ENCODE data around the gene CMTR1.

DNA sequence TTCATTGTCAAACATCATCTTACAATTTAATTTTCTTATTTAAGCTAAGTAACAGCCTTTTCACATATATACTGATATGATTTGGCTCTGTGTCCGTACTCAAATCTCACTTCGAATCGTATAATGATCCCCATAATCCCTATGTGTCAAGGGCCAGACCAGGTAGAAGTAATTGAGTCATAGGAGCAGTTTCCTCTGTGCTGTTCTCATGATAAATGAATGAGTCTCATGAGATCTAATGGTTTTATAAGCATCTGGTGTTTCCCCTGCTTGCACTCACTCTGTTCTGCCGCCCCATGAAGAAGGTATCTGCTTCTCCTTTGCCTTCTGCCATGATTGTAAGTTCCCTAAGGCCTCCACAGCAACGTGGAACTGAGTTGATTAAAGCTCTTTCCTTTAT is 25.1 kb upstream of the CMTR1 start:
- no peak for TF ChIP-seq SUZ12 (IDR thresholded peaks at IDR 0.05)
- TF ChIP-seq NFRKB (IDR thresholded peaks at IDR 0.05), result no peak
- no peak for TF ChIP-seq L3MBTL2 (conservative IDR thresholded peaks at IDR 0.05)
- no peak for TF ChIP-seq HDGF (IDR thresholded peaks at IDR 0.05; ENCODE audit: borderline replicate concordance)

Data from HEK293T (cell line).